Central memory CD8-positive, alpha-beta T cell (primary cell): ENCODE results near the gene MLF2.

ENCODE experiments used
- ATAC-seq: fragments of 150-1000 bp; cut with Tn5 transposase; replicated peaks from 2 replicates; pipeline ENCODE4 v1.10.0; 2022; ENCODE audit warnings: mild to moderate bottlenecking, moderate FRiP score, moderate number of reproducible peaks; ENCODE audit not compliant: poor library complexity, severe bottlenecking; ENCODE audit errors: extremely low read depth
- DNase-seq, 2 donors: peaks; one replicate each; pipeline ENCODE4 v3.0.0; 2021; ENCODE audit warnings: low spot score in 2 of 2
- H3K27ac Mint-ChIP-seq: one replicate; pipeline ENCODE4 v1.8.0; 2022; ENCODE audit warnings: low read depth, mild to moderate bottlenecking, moderate library complexity, mixed read lengths
- H3K27me3 Mint-ChIP-seq: one replicate; pipeline ENCODE4 v1.8.0; 2022; ENCODE audit warnings: mixed read lengths
- H3K36me3 Mint-ChIP-seq: one replicate; pipeline ENCODE4 v1.8.0; 2022; ENCODE audit warnings: mild to moderate bottlenecking, moderate library complexity, mixed read lengths; ENCODE audit not compliant: insufficient read depth
- H3K4me1 Mint-ChIP-seq: one replicate; pipeline ENCODE4 v1.8.0; 2022; ENCODE audit warnings: mixed read lengths
- H3K4me3 Mint-ChIP-seq: one replicate; pipeline ENCODE4 v1.8.0; 2022; ENCODE audit warnings: mild to moderate bottlenecking, moderate library complexity, mixed read lengths
- H3K9me3 Mint-ChIP-seq: one replicate; pipeline ENCODE4 v1.8.0; 2022; ENCODE audit warnings: mixed read lengths

The MLF2 gene

GRCh38 chr12:6773590-6774351 is 20.8 kb upstream of the MLF2 start:
- Mint-ChIP-seq H3K36me3 (peaks cover 10% of the 10 kb centered on the region), H3K27me3 (no peaks in the 10 kb centered on the region), H3K9me3 (no peaks in the 10 kb centered on the region), H3K27ac (peak overlapping the region; percentile 91), H3K4me3 (peak overlapping the region; percentile 86), H3K4me1 (peaks cover 67% of the 10 kb centered on the region)
- ATAC-seq (no peak), DNase-seq (no peak)

GRCh38 chr12:6772726-6773589 is 20.0 kb upstream of the MLF2 start:
- DNase-seq (no peak), ATAC-seq (no peak)
- Mint-ChIP-seq H3K36me3 (peaks cover 7% of the 10 kb centered on the region), H3K27ac (peak overlapping the region; percentile 91), H3K27me3 (no peaks in the 10 kb centered on the region), H3K4me3 (peak overlapping the region; percentile 86), H3K9me3 (no peaks in the 10 kb centered on the region), H3K4me1 (peaks cover 68% of the 10 kb centered on the region)

- no peak for DNase-seq
- no peak for ATAC-seq
Measured at GRCh38 chr12:6772331-6772695, 19.4 kb upstream of the MLF2 start, which contains the start of gene LAG3. LAG3 (plus strand) TSS chr12:6772520; CDS start chr12:6772853, 333 bp downstream.

GRCh38 chr12:6771509-6772330 is 18.8 kb upstream of the MLF2 start:
- Mint-ChIP-seq H3K36me3 (peaks cover 10% of the 10 kb centered on the region), H3K27ac (peak overlapping the region; percentile 91), H3K9me3 (no peaks in the 10 kb centered on the region), H3K27me3 (no peaks in the 10 kb centered on the region), H3K4me1 (peaks cover 79% of the 10 kb centered on the region), H3K4me3 (peak overlapping the region; percentile 86)
- no peak for ATAC-seq
- DNase-seq: no peak

More at GRCh38 chr12:6772331-6772695, 19.4 kb upstream of the MLF2 start, which contains the start of gene LAG3:
- Mint-ChIP-seq H3K4me3 (peak within 1 kb of the TSS; percentile 86), H3K27ac (peak within 1 kb of the TSS; percentile 91), H3K36me3 (peaks cover 7% of the 10 kb centered on the region), H3K9me3 (no peaks in the 10 kb centered on the region), H3K4me1 (peaks cover 74% of the 10 kb centered on the region), H3K27me3 (no peaks in the 10 kb centered on the region)

- DNase-seq: no peak
- peaks cover 72% of the 10 kb centered on the region for H3K4me1 Mint-ChIP-seq
- no peaks in the 10 kb centered on the region for H3K27me3 Mint-ChIP-seq
- no peak for ATAC-seq
- peak overlapping the region; percentile 91 for H3K27ac Mint-ChIP-seq
- no peaks in the 10 kb centered on the region for H3K9me3 Mint-ChIP-seq
- H3K36me3 Mint-ChIP-seq: peaks cover 8% of the 10 kb centered on the region
- no peak overlapping the region for H3K4me3 Mint-ChIP-seq
Measured at GRCh38 chr12:6771091-6771495, 18.2 kb upstream of the MLF2 start.

- Mint-ChIP-seq H3K27me3 (peaks cover 3% of the 10 kb centered on the region), H3K4me3 (no peak overlapping the region), H3K27ac (peak overlapping the region; percentile 63)
Measured at GRCh38 chr12:6770600-6770999, 17.7 kb upstream of the MLF2 start.

GRCh38 chr12:6770094-6770493 is 17.2 kb upstream of the MLF2 start:
- H3K27ac Mint-ChIP-seq: peak overlapping the region; percentile 63
- no peaks in the 10 kb centered on the region for H3K9me3 Mint-ChIP-seq
- peaks cover 69% of the 10 kb centered on the region for H3K4me1 Mint-ChIP-seq
- no peak for DNase-seq
- peaks cover 8% of the 10 kb centered on the region for H3K36me3 Mint-ChIP-seq
- H3K4me3 Mint-ChIP-seq: no peak overlapping the region
- no peak for ATAC-seq
- H3K27me3 Mint-ChIP-seq: peaks cover 8% of the 10 kb centered on the region

More at GRCh38 chr12:6770600-6770999, 17.7 kb upstream of the MLF2 start:
- Mint-ChIP-seq H3K4me1 (peaks cover 69% of the 10 kb centered on the region), H3K36me3 (peaks cover 8% of the 10 kb centered on the region), H3K9me3 (no peaks in the 10 kb centered on the region)
- DNase-seq: no peak
- no peak for ATAC-seq

GRCh38 chr12:6769666-6770065 is 16.7 kb upstream of the MLF2 start:
- H3K27me3 Mint-ChIP-seq: peaks cover 12% of the 10 kb centered on the region
- H3K4me3 Mint-ChIP-seq: no peak overlapping the region
- H3K4me1 Mint-ChIP-seq: peaks cover 69% of the 10 kb centered on the region
- no peaks in the 10 kb centered on the region for H3K9me3 Mint-ChIP-seq
- H3K27ac Mint-ChIP-seq: peak overlapping the region; percentile 63
- DNase-seq: no peak
- H3K36me3 Mint-ChIP-seq: peaks cover 8% of the 10 kb centered on the region
- no peak for ATAC-seq

GRCh38 chr12:6768990-6769389 is 16.0 kb upstream of the MLF2 start:
- Mint-ChIP-seq H3K4me3 (no peak overlapping the region), H3K27me3 (peaks cover 19% of the 10 kb centered on the region), H3K4me1 (peaks cover 69% of the 10 kb centered on the region), H3K27ac (no peak overlapping the region), H3K9me3 (no peaks in the 10 kb centered on the region), H3K36me3 (peaks cover 7% of the 10 kb centered on the region)
- DNase-seq (no peak), ATAC-seq (no peak)

GRCh38 chr12:6768437-6768914 is 15.5 kb upstream of the MLF2 start:
- DNase-seq (no peak), ATAC-seq (no peak)
- Mint-ChIP-seq H3K9me3 (no peaks in the 10 kb centered on the region), H3K36me3 (peaks cover 7% of the 10 kb centered on the region), H3K4me1 (peaks cover 69% of the 10 kb centered on the region), H3K4me3 (no peak overlapping the region), H3K27me3 (peaks cover 21% of the 10 kb centered on the region), H3K27ac (no peak overlapping the region)

GRCh38 chr12:6767353-6768319 is 14.7 kb upstream of the MLF2 start:
- Mint-ChIP-seq H3K4me1 (peaks cover 63% of the 10 kb centered on the region), H3K27ac (peak overlapping the region; percentile 60), H3K9me3 (no peaks in the 10 kb centered on the region), H3K4me3 (peak overlapping the region; percentile 89), H3K27me3 (peaks cover 21% of the 10 kb centered on the region), H3K36me3 (peaks cover 7% of the 10 kb centered on the region)
- ATAC-seq (no peak), DNase-seq (no peak)
